NCI-H524 (cell line): ENCODE results near the gene TMEM234.

ENCODE experiments used
- DNase-seq, 2 experiments: peaks; one replicate each; lab custom pipeline; 2025; lab: John Stamatoyannopoulos, UW

TMEM234 gene

DNA sequence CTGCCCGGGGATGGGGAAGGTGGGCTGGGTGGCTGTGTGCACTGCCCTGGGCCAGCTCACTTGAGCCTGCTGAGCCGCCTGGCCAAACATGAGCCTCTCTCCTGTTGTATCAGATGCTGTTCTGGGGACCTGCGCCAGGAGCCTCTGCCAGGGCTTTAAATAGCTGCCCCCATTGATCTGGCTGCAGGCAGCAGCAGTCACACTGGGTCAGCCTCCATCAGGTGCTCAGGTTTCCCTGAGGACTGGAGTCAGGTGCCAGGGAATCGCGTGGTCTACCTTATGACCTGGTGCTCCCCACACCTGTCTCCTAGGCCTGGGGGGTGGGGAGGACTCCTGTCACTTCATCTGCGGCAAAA, 22.5 kb downstream of the TMEM234 start:
- no peak for DNase-seq

DNA sequence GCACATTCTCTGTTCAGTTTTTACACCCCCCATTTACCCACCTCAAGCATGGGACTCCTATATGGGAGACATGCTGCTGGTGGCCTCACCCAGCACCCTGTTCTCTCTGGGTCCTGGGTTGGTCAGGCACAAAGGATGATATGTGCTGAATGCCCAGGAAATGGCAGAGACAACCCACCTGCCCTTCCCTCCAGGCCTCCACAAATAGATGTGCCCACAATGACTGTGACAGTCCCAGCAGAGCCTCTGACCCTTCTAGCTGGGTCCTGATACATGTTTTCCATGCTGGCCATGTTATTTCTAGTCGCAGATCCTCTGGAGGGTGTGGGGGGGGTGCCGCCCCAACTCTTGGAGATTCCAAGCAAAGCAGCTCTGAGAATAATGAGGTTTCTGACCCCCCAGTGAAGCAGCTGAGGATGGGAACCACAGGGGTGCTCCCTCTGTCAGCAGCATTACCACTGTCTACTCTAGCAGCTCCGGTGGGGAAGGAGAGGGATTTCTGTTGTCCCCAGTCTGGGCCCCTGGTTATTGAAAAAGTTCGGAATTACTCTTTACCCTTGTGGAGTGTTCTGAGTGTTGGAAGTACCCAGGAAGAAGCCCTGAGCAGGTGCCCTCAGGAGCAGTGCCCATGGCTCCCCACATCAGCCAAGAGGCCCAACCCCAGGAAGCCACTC, 23.0 kb downstream of the TMEM234 start:
- DNase-seq, result no peak

DNA sequence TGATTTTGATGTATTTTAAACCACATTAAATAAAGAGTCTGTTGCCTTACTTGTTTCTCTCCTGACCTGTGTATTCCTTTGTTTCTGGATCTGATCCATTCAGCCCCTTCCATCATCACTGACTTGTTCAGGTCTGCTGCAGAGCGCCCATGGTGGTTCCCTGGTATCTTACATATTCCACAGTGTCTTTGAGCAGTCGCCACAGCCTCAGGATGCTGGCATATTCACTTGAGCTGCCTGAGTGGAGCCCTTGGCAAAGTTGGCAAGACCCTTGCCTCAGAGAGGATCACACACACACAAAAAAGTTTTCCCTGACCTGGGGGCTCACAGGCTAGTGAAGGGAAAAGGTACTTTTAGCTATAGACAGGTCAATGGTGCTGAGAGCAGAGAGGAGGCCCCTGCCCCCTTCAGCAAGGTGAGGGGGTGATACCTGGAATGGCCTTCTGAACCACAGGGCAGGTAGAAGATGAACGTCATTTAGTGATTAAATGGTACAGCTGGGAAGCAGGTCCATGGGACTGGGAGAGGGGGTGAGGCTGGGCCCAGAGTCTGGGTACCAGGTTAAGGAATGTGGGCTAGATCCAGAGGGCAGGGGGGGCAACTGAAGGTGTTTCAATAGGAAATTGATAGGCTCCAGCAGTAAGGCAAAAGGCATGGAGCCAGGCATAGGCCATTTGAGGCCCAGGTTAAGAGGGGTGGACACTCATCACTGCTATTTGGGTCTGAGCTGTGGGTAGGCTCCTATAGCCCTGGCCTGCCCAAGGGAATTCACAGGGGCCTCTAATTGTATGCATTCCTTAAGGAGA, 23.7 kb downstream of the TMEM234 start:
- DNase-seq, result no peak

DNA sequence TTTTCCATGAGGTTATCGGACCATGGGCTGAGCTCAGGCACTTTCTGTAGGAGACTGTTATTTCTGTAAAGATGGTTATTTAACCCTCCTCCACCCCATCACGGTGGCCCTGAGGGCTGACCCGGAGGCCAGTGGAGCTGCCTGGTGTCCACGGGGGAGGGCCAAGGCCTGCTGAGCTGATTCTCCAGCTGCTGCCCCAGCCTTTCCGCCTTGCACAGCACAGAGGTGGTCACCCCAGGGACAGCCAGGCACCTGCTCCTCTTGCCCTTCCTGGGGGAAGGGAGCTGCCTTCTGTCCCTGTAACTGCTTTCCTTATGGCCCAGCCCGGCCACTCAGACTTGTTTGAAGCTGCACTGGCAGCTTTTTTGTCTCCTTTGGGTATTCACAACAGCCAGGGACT, 24.3 kb downstream of the TMEM234 start:
- no peak for DNase-seq

DNA sequence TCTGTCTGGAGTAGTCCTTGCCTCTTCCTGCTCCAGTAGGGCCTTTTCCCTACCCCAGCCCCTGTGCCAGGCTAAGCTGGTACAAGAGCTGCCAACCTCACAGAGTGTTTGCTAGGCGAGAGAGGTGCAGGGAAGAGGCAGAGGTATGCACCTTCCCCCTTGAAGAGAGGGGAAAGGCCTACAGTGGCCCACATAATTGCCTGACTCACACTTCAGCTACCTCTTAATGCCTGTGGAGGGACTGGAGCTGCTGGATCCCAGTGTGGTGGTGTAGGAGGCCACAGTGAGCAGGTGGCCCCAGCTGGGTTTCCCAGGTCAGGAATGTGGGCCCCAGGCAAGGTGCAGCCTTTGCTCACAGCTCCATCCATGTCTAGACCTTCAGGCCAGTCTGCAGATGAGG, 25.1 kb downstream of the TMEM234 start:
- no peak for DNase-seq

DNA sequence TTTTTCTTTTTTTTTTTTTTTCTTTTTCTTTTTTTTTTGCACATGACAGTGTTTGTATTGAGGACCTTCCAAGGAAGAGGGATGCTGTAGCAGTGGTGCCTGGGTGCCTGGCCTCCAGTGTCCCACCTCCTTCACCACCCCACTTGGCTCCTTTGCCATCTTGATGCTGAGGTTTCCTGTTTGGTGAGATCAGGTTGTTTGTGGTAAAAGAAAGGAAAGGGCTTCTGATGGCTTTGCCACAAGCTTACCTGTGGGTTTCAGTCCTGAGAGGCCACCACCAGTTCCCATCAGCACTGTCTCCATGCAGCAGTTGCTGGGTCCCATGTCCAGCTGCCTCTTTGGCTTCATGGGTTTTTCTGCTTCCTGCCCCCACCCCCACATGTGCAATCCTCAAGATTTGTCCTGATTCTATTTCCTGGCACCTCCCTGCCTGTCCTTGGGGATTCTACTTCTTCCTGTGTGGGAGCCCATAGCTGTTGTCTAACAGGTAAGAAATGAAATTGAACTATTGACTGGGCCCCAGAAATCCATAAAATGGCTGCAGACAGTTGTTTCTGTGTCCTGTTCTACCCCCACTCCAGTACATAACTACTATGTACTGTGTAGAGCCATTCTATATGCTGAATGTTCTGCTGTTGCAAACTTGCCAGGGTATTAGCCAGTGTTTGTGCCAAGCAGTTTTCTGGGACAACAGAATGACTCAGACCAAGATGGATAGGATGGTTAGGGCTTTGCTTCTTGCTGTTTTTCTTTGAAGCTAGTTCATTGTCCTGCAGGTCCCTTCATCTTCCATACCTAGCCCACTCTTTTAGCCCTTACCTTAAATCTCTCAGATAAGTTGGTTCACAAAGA, 26.0 kb downstream of the TMEM234 start:
- no peak for DNase-seq

DNA sequence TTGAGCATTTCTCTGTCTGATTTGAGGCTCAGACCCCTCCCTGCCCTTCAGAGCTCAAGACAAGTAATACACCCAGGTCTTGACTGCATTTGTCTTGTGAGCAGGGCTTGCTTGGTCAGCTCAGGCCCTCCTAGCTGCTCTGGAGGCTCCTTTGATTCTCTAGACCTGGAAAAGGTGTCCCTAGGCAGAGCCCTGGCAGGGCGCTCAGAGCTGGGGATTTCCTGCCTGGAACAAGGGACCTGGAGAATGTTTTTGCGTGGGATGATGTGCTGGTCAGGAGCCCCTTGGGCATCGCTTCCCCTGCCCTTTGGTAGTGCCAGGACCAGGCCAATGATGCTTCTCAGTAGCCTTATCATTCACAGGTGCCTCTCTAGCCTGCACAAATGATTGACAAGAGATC, 26.6 kb downstream of the TMEM234 start:
- no peak for DNase-seq

DNA sequence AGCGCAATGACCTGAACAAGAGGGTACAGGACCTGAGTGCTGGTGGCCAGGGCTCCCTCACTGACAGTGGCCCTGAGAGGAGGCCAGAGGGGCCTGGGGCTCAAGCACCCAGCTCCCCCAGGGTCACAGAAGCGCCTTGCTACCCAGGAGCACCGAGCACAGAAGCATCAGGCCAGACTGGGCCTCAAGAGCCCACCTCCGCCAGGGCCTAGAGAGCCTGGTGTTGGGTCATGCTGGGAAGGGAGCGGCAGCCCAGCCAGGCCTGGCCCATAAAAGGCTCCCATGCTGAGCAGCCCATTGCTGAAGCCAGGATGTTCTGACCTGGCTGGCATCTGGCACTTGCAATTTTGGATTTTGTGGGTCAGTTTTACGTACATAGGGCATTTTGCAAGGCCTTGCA, 27.2 kb downstream of the TMEM234 start:
- DNase-seq, result no peak

DNA sequence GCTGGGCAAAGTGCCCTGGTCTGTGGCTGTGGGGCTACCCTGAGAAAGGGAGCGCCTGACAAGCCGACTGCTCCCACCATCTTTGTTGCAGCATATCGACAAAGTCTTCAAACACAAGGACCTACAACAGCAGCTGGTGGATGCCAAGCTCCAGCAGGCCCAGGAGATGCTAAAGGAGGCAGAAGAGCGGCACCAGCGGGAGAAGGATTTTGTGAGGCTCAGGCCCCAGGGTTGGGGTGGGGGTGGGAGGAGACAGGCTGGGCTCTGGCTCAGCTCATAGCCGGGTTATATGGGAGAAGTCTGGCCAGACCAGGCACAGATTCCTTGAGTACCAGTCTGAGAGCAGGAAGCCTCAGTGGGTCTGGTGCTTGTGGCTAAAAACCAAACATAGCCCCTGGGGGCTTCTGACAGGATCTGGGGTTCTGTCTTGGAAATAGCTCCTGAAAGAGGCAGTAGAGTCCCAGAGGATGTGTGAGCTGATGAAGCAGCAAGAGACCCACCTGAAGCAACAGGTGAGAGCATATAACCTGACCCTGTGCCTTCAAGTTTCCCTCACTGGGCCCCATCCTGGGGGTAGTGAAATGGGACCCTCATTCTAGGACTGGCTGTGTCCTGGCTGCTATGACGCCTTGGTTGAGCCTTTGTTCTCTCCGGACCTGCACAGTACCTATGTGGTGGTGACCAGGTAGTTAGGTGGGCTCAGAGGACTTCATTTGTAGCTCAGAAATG, 29.8 kb downstream of the TMEM234 start:
- DNase-seq, result no peak

DNA sequence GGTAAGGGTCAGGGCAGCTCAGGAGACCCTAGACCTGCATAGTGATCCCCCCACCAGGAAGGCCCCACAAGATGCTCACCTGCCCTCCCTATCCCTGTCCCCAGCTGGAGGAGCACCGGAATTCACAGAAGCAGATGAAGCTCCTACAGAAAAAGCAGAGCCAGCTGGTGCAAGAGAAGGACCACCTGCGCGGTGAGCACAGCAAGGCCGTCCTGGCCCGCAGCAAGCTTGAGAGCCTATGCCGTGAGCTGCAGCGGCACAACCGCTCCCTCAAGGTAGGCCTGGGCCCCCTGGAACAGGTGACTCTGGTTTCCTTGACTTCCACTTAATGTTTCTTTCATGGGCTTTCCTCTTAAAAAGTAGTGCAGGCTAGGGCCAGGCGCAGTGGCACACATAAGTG, 34.3 kb downstream of the TMEM234 start:
- DNase-seq, result no peak

DNA sequence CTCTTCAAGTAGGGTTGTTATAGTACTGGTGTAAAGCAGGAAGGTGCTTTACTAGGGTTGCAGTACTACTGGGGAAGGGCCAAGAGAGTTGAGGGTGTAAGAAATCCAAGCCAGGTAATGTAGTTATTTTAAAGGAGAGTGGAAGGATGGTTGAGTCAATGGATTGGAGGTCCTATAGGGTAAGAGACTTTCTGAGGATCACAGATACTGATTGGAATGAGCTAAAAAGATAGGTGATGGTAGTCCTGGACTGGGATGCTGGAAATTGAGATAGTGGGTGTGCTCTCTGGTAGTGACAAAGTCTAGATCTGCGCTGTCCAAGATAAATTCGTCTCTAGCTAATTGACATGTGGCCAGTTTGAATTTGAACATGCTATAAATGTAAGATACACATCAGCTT, 35.7 kb downstream of the TMEM234 start:
- no peak for DNase-seq

DNA sequence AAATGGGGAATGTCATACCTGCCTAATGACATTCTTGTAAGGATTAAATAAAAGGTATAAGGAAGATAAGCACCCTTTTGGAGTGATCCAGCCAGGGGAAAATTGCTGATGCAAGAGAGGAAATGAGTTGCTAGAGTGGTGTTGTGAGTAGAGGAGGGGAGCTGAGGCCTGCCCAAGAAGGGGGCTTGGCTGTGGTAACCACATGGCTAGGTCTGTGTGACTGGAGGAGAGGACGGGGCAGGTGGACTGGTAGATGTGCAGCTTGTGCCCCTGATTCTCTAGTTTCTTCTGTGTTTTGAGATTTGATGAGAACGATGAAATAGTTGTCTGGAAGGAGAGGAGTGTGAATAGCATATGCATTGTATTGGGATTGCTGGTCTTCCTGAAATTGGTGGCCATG, 36.1 kb downstream of the TMEM234 start:
- DNase-seq, result no peak

DNA sequence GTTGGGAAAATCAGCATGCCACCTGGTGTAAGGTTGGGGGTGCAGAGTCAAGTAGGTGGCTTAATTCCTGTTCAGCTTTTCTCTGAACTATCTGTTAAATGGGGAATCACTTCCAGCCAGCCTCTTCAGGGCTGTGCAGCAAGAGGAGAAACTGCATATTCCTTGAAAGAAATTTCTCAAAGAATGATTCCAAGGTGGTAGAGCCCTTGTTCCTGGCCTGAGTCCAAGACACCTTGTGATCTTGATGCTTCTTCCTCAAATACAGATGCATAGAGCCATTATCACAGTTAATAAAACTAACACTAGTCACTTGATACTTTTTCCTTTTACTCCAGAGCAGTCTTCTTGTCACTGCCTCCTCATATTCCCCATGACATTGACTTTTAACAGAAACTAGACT, 37.5 kb downstream of the TMEM234 start:
- no peak for DNase-seq

DNA sequence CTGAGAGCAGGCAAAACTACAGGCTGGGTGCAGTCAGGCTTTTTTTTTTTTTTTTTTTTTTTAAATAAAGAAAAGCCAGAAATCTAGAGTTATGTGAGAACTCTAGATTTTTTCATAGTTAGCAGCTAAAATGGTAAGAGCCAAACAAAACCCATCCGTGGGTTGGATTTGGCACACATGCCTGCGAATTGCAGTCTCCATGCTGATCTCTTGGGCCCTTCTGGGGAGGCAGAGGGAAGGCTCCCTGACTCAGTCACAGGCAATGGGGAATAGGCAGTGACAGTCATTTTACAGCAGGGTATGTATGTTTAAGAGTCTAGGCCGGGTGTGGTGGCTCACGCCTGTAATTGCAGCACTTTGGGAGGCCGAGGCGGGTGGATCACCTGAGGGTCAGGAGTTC, 40.1 kb downstream of the TMEM234 start:
- no peak for DNase-seq

DNA sequence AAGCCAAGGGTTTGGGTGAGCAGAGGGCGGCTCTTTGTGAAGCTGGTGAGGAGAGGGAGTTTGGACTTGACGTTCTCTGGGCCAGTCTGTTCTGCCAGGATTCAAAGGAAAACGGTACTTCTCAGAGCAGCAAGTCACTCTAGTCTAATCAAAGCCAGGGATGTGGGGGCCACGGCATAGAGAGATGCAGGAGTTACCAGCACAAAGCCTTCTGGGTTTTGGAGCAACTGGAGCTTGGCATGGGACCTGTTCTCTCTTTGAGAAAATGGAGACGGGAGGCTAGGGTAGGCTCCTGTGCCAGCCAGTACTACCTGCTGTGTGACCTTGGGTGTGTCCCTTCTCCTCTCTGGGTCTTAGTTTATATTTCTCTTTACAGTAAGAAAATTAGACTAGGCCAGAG, 40.6 kb downstream of the TMEM234 start:
- DNase-seq, result no peak

DNA sequence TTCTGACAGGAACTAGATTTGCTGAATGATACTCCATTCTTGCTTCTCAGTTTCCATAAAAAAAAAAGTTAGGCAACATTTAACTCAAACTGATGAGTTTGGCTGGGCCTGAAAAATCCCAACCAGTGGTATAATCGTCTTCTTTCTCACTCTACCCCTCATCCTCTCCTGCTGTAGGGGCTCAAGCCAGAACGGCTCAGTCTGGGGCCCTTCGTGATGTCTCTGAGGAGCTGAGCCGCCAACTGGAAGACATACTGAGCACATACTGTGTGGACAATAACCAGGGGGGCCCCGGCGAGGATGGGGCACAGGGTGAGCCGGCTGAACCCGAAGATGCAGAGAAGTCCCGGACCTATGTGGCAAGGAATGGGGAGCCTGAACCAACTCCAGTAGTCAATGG, 41.1 kb downstream of the TMEM234 start:
- DNase-seq, result no peak

DNA sequence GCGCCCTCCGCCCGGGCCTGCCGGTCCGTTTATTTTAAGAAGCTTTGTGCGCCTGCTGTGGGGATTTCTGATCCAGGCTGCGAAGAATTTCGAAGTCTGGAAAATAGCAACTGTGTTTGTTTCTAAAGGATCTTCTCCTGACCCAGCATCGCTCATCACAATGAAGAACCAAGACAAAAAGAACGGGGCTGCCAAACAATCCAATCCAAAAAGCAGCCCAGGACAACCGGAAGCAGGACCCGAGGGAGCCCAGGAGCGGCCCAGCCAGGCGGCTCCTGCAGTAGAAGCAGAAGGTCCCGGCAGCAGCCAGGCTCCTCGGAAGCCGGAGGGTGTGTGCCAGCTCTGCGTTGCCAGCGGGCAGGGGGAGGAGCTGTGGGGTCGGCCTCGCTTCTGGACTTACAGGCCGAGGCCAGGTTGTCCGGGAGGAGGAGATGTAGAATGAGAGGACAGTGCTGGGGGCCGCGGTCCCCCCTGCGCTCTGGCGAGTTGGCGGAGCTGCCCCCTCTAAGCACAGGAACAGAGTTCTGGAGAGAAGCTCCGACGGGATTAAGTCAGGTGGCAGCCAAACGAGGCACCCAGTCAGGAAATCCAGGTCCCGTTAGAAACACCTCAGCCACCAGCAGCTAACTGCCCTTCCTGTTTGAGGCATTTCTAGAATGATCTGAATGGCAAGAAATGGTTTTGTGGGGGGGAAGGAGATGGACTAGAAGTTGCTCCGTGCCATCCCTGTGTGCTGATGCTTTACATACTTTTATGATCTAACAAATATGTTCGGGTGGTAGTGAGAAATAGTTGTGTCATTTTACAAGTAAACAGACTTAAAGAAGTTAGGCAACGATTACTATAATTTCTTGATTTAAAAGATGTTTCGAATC, 41.7 kb downstream of the TMEM234 start:
- peak; percentile 2 to 21 for DNase-seq

DNA sequence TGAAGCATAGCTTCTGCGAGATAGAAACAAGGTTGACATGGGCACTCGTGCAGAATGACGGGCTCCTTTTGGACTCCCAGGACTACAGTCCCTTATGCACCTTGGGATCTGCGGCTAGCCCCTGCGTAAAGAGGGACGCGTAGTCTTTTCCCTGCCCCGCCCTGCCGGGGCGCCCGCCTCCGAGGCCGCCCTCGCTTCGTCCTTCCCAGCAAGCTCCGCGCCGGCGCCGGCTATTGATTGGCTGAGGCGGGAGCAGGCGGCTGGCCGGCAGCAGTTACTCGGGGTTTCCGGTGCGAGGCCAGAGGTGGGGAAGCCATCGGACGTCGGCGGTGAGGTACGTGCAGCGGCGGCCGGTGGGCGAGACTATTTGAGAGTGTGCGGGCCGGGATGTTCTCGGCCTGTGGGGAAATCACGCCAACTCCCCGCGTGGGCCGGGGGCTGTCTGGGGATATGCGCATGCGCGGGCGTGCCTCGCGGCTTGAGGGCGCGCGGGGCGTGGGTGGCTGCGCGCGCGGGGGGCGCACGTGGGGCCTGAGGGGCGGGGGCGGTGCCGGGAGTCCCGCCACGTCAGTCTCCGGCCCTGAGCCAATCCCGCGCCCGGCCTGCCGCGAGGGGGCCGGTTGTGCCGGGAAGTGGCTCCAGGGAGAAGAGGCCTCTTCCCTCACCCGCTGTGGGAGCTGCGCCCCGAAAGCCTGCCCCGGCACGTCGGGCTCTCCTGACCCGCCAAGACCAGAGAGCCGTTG, 42.5 kb downstream of the TMEM234 start, which contains the start of gene TXLNA:
TSS of gene TXLNA (plus strand) at position 233 of the 743 bp plus-strand sequence. CDS start 671 bp downstream, outside the sequence.
- DNase-seq, result peak; percentile 71 to 87

DNA sequence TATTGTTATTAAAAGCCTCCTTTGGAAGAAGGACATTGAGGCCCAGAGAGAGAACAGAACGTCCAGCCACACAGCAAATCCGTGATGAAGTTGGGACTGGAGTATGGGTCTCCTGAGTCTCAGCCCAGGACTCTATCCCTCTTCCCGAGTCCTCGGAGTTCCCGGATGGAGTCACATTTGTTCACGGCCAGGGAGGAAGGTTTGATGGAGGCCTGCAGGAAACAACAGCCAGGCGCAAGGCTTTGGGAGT, 43.0 kb downstream of the TMEM234 start:
- DNase-seq, result no peak

DNA sequence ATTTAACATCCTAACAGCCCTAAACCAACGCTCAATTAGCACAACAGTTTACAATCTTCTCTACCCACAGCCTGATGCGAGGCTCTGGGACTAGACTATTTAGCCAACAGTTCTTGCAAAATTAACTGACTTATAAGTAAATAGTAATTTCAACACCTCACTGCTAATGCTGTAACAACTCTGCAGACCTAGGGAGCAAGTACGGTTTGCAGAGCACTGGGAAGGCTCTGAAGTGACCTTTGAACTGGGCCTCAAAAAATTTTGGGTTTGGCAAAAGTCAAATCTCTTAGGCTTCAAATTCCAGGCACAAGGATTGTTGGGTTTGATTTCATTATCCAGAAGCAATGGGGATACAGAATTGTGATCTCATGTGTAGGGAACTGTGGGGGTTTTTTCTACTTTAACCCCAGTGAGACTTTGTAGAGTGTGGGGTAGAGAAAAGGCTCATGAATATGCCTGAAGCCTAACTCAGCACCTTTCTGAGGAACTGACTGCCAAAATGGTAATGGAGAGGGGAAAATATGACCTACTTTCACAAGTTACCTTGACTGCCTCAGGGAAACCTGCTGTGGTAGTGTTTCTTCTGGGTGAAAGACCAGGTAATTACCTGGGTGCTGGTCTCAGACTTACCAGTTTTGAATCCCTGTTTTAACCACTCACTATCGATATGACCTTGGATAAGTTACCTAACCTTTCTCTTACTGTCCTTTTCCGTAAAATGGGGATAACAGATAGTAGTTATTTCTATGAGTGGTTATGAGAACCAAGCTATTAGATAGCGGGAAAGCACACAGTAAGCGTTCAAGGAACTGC, 43.6 kb downstream of the TMEM234 start:
- no peak for DNase-seq
